Forelimb muscle (tissue), 1 donor: ENCODE data around the gene CDK5. TPM values are rescaled to one million over a fixed set of nuclear protein-coding genes. Genes with fewer than 3 reads are reported as not detected.

Experiments used
- DNase-seq: peaks from one replicate; pipeline ENCODE4 v3.0.0-alpha.2; 2013; ENCODE audit warnings: low read depth
- polyA plus RNA-seq: library from polyadenylated mRNA; unstranded; fragments of 120-200 nt; gene quantifications from one replicate; pipeline ENCODE4 v1.2.1, GENCODE V29; 2013; ENCODE audit not compliant: insufficient read length

Gene CDK5
- polyA plus RNA-seq, 1 donor, result 9.1 TPM

GRCh38 chr7:151087245-151088018 lies 29.7 kb upstream of the CDK5 start:
- no peak for DNase-seq

- DNase-seq, result no peak
Observed at GRCh38 chr7:151086802-151087244, 29.1 kb upstream of the CDK5 start.

- no peak for DNase-seq
Observed at GRCh38 chr7:151085691-151086620, 28.3 kb upstream of the CDK5 start, which contains the start of gene AGAP3. Gene AGAP3 (plus strand): TSS chr7:151086475. CDS start chr7:151086742, 267 bp downstream.

GRCh38 chr7:151085329-151085690 lies 27.6 kb upstream of the CDK5 start:
- no peak for DNase-seq

GRCh38 chr7:151083824-151084160 lies 26.1 kb upstream of the CDK5 start:
- DNase-seq, result no peak

- DNase-seq, result no peak
Observed at GRCh38 chr7:151083071-151083823, 25.6 kb upstream of the CDK5 start, which contains the start of gene TMUB1. Gene TMUB1 (minus strand): TSS chr7:151083493. CDS start chr7:151082563, 930 bp downstream.

GRCh38 chr7:151082141-151083070 lies 24.7 kb upstream of the CDK5 start:
- no peak for DNase-seq

GRCh38 chr7:151081170-151082101 lies 23.7 kb upstream of the CDK5 start:
- no peak for DNase-seq

GRCh38 chr7:151080522-151081169 lies 22.9 kb upstream of the CDK5 start, which contains the start of gene FASTK:
Gene FASTK (minus strand): TSS chr7:151080809. CDS start chr7:151080766, 43 bp downstream.
- DNase-seq, result peak; percentile 79

GRCh38 chr7:151080067-151080521 lies 22.4 kb upstream of the CDK5 start:
- no peak for DNase-seq

- no peak for DNase-seq
Observed at GRCh38 chr7:151079199-151079910, 21.7 kb upstream of the CDK5 start.

- DNase-seq, result no peak
Observed at GRCh38 chr7:151078233-151079040, 20.7 kb upstream of the CDK5 start.

GRCh38 chr7:151077705-151078232 lies 20.1 kb upstream of the CDK5 start:
- DNase-seq, result no peak

- no peak for DNase-seq
Observed at GRCh38 chr7:151076863-151077704, 19.4 kb upstream of the CDK5 start.

GRCh38 chr7:151075978-151076426 lies 18.3 kb upstream of the CDK5 start:
- no peak for DNase-seq

GRCh38 chr7:151075662-151075971 lies 17.9 kb upstream of the CDK5 start:
- no peak for DNase-seq
